ENCODE results near the gene SCN5A.

The SCN5A gene

GRCh38 chr3:38602576-38603250, 46.8 kb downstream of the SCN5A start:
- H3K36me3 Mint-ChIP-seq (ENCODE audit: low read depth): no peaks in the 10 kb centered on the region
- H3K9me3 Mint-ChIP-seq: no peaks in the 10 kb centered on the region
- H3K27me3 Mint-ChIP-seq (ENCODE audit: low read depth): no peaks in the 10 kb centered on the region
- H3K4me3 Mint-ChIP-seq: no peak overlapping the region
- no peaks in the 10 kb centered on the region for H3K4me1 Mint-ChIP-seq
- H3K27ac Mint-ChIP-seq: no peak overlapping the region
- TF ChIP-seq, protein P1, sequence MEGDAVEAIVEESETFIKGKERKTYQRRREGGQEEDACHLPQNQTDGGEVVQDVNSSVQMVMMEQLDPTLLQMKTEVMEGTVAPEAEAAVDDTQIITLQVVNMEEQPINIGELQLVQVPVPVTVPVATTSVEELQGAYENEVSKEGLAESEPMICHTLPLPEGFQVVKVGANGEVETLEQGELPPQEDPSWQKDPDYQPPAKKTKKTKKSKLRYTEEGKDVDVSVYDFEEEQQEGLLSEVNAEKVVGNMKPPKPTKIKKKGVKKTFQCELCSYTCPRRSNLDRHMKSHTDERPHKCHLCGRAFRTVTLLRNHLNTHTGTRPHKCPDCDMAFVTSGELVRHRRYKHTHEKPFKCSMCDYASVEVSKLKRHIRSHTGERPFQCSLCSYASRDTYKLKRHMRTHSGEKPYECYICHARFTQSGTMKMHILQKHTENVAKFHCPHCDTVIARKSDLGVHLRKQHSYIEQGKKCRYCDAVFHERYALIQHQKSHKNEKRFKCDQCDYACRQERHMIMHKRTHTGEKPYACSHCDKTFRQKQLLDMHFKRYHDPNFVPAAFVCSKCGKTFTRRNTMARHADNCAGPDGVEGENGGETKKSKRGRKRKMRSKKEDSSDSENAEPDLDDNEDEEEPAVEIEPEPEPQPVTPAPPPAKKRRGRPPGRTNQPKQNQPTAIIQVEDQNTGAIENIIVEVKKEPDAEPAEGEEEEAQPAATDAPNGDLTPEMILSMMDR (IDR thresholded peaks at IDR 0.05; ENCODE audit: unreplicated experiment in 3 of 3): no peak

GRCh38 chr3:38601956-38602550, 47.4 kb downstream of the SCN5A start:
- Mint-ChIP-seq H3K4me3 (no peak overlapping the region), H3K4me1 (no peaks in the 10 kb centered on the region), H3K36me3 (ENCODE audit: low read depth) (no peaks in the 10 kb centered on the region), H3K27me3 (ENCODE audit: low read depth) (no peaks in the 10 kb centered on the region), H3K9me3 (no peaks in the 10 kb centered on the region), H3K27ac (no peak overlapping the region)
- TF ChIP-seq, protein P1 (IDR thresholded peaks at IDR 0.05; ENCODE audit: unreplicated experiment in 3 of 3): no peak

DNA sequence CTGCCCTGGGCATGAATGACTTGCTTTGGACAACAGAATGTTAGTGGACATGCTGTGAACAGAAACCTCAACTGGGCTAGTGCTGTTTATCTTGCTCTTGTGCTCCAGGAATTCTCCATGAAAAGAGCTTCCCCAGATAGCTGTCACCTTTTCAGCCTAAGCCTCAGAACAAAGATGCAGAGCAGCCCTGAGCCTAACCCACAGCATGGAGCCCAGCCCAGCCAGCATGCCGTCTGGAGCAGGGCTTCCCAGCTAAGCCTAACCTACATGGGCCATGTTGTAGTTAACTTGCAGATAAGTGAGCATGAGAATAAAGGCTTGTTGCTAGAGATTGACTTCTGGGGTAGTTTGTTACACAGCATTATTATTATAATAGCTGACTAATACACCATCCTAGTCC, 48.9 kb downstream of the SCN5A start:
- Mint-ChIP-seq H3K27me3 (ENCODE audit: low read depth) (no peaks in the 10 kb centered on the region), H3K4me3 (no peak overlapping the region), H3K4me1 (no peaks in the 10 kb centered on the region), H3K27ac (no peak overlapping the region), H3K36me3 (ENCODE audit: low read depth) (no peaks in the 10 kb centered on the region), H3K9me3 (no peaks in the 10 kb centered on the region)
- TF ChIP-seq, protein P1 (IDR thresholded peaks at IDR 0.05; ENCODE audit: unreplicated experiment in 3 of 3): no peak

DNA sequence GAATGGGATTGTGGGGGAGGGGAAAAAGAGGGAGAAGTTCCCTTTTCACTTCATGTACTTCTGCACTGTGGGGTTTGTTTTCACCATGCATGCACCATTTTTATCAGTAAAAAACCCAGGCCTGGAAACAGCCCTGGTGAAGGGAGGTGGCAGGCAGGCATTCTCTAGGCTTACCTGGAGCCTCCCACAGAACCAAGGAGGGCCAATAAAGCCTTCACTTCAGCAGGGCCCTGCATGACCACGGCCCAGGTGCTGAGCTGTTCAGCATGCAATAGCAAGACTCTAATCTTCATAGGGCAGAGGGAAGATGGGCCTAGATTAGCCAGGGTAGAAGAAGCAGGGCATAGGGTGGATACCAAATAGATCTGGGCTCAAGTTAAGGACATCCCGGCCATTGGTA, 49.6 kb downstream of the SCN5A start:
- Mint-ChIP-seq H3K4me1 (no peaks in the 10 kb centered on the region), H3K9me3 (no peaks in the 10 kb centered on the region), H3K4me3 (no peak overlapping the region), H3K36me3 (ENCODE audit: low read depth) (no peaks in the 10 kb centered on the region), H3K27me3 (ENCODE audit: low read depth) (no peaks in the 10 kb centered on the region), H3K27ac (no peak overlapping the region)
- TF ChIP-seq, protein P1 (IDR thresholded peaks at IDR 0.05; ENCODE audit: unreplicated experiment in 3 of 3): no peak

DNA sequence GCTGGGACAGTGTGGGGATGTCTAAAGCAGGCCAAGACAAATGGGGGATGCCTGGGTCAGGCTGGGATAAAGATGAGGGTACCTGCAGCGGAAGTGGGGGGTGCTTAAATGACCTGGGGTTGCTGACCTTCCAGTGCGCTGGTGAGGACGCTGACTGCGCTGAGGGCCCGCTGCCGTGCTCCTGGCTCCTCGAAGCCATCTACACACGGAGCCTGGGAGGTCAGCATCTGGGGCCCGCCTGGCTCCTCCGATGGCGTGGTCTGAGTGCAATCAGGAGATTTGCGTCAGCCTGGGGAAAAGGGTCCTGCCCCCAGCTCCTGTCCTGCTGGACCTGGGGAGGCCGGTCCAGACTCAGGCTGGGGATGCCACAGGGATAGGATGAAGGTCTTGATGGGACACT, 50.7 kb downstream of the SCN5A start:
- H3K9me3 Mint-ChIP-seq: no peaks in the 10 kb centered on the region
- H3K27ac Mint-ChIP-seq: no peak overlapping the region
- no peaks in the 10 kb centered on the region for H3K4me1 Mint-ChIP-seq
- no peaks in the 10 kb centered on the region for H3K36me3 Mint-ChIP-seq (ENCODE audit: low read depth)
- TF ChIP-seq, protein P1 (IDR thresholded peaks at IDR 0.05; ENCODE audit: unreplicated experiment in 3 of 3): no peak
- H3K4me3 Mint-ChIP-seq: no peak overlapping the region
- no peaks in the 10 kb centered on the region for H3K27me3 Mint-ChIP-seq (ENCODE audit: low read depth)

GRCh38 chr3:38597502-38598060, 51.9 kb downstream of the SCN5A start:
- Mint-ChIP-seq H3K36me3 (ENCODE audit: low read depth) (no peaks in the 10 kb centered on the region), H3K4me1 (no peaks in the 10 kb centered on the region), H3K9me3 (no peaks in the 10 kb centered on the region), H3K27me3 (ENCODE audit: low read depth) (no peaks in the 10 kb centered on the region), H3K27ac (no peak overlapping the region), H3K4me3 (no peak overlapping the region)
- TF ChIP-seq, protein P1 (IDR thresholded peaks at IDR 0.05; ENCODE audit: unreplicated experiment in 3 of 3): no peak

All from nephron (organoid).